Cerebellar nuclear complex (tissue), 1 donor: ENCODE measurements around the gene PPARG.
"Not testable (repeated sequence)": the region's sequence is repeated elsewhere in the genome, so short reads cannot be mapped to it uniquely, and the experiment has no call there.

Experiments used
- DNase-seq, 2 experiments: peaks; one replicate each; lab custom pipeline; 2025; lab: John Stamatoyannopoulos, UW

PPARG gene

DNA sequence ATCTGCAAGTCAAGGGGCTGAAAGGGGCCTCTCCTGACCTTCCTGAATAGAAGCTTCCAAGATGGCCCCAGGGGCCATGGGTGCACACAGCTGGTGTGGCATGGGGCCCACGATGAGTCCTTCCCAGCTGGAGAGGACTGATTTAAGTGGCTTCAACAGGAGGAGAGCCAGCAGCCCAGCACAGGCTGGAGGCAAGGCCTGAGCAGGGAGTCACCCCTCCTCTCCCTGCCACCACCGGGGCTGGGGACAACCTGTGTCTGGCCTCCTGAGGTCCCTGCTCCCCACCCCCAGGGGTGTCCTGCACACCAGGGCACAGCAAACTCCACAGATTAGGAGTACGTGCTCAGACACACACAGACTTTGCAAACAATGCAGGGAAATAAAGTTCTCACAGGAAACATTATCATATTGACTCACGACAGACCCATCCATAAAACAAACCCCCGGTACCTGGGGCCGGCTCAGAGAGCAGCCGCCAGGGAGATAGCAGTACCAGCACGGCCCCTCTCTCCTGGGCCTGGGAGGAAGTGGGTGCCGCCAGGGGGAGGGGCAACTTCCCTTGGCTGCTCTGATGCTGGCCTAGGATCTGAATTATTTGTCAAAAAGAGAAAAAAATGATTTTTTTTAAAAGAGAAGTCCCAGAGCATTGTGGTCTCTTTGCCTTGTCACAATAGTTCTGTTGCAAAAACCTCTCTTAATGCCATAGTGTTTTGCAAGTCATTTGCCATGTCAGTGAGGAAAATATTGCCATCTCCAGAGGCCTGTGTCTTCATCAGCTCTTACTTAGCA is 173.5 kb downstream of the PPARG start:
- no peak for DNase-seq

DNA sequence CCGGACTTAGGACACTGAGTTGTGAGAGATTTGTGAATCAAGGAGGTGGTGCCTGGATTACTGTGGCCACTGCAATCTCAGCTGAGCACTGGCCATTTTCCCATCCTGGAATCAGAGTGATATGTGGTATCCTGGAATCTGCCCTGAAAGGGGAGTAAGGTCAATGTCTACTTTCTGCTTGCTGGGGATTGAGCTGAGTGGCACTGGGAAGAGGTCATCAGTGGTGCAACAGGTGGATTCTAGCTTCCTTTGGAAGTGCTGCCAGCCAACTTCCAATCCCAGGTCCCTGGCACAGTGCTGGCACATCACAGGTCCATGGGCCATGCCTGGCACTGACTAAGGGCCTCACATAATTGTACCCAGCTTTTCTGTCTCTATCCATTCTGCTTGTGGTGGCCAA is 174.8 kb downstream of the PPARG start:
- DNase-seq: no peak

DNA sequence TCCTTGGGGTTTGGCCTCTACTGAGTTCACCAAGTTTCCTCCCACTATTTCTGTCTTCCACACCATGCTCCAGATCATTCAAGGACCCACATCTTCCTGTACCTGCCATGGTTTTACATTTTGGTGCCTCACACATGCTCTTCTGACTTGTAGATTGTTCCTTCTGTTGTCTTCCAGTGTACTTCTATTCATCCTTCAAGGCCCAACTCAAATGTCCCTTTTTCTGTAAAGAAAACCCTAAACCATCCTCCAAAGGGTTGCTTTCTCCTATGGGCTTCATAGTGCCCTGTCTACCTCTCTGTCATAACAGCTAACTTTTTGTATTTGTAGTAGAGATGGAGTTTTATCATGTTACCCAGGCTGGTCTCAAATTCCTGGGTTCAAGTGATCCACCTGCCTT is 175.3 kb downstream of the PPARG start:
- DNase-seq: no peak

- no peak for DNase-seq
Measured at GRCh38 chr3:12465151-12465835, 176.4 kb downstream of the PPARG start.

DNA sequence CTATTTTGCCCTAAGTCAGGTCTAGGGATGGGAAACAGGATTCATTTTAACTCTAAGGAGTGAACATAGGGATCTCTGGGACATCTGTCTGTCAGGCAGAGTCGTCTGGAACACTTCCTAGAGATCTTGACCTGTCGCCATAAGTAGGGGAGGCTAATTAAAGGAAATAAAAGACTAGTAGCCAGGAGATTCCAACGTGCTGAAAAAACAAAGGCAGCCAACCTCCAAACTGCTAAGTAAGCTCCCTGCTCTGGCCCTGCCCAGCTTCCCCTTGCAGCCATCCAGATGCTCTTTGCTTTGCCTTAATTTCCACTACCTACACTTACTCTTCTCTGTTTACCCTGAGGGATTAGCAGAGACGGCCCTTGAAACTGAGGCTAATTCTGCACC is 177.0 kb downstream of the PPARG start:
- no peak for DNase-seq

GRCh38 chr3:12467746-12468145 is 178.9 kb downstream of the PPARG start:
- no peak for DNase-seq

GRCh38 chr3:12468276-12468675 is 179.4 kb downstream of the PPARG start:
- no peak for DNase-seq

DNA sequence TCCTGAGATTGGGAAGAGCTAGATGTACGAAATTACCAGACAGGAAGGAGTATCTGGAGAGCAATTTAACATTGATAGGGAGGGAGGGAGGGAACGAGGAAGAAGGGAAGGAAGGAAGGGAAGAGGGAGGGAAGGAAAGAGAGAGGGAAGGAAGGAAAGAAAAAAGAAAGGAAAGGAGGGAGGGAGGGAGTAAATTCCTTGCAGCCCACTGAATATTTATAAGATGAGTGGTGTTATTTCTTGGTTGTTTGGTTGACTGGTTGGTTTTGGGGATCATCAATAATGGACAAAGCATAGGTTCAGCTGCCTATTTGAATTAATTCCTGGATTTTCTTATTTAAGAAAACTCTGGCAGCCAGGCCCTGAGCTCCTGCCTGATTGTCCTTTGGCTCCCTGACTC is 179.9 kb downstream of the PPARG start:
- DNase-seq: no peak

GRCh38 chr3:12469222-12469621 is 180.4 kb downstream of the PPARG start:
- DNase-seq: not testable (repeated sequence)

DNA sequence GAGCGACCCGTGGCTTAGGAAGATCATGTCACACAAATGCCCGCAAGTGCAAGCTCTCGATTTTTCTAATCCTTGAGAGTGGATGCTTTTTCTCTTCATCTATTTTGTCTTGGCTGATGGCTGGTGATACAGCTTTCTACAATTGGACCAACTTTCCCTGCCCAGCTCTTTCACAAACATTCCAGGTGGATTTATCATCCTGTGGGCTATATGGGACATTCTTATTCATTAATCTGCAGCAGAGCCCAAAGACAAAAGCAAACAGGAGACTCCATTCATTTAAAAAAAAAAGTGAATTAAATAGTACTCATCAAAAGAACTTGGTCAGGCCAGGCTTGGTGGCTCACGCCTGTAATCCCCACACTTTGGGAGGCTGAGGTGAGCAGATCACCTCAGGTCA is 181.2 kb downstream of the PPARG start:
- DNase-seq: no peak

DNA sequence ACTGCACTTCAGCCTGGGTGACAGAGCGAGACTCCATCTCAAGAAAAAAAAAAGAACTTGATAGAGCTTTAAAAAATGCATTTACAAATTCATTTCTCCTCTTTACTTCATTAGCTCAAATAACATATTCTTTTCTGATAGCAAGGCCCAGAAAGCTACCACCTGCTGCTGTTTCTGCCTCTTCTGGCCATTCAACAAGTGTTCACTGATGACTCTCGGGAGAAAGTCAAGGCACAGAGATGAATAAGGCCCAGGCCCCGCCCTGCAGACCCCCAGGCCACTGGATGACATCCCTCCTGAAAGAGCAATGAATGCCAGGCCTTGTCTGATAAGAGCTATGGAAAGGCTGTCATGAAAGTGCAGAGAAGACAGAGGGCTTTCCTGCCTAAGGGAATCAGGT is 181.8 kb downstream of the PPARG start:
- DNase-seq: no peak

DNA sequence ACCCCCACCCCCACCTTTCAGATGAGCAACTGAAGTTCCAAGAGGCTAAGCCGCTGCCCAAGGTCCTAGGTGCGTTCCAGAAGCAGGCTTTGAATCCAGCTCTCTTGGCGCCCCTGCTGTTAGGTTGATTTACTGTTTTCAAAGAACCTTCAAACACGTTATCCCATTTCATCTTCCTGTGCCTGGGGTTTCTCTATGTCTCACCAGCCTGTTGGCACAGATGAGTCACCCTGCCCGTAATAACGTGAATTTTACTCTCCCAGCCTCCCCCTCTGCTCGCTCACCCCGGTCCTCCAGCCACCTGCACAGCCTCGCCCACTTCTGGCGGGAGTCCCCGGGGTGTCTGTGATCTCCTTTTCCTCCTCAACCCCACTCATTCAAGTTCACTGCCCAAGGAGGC is 182.4 kb downstream of the PPARG start:
- DNase-seq: no peak

DNA sequence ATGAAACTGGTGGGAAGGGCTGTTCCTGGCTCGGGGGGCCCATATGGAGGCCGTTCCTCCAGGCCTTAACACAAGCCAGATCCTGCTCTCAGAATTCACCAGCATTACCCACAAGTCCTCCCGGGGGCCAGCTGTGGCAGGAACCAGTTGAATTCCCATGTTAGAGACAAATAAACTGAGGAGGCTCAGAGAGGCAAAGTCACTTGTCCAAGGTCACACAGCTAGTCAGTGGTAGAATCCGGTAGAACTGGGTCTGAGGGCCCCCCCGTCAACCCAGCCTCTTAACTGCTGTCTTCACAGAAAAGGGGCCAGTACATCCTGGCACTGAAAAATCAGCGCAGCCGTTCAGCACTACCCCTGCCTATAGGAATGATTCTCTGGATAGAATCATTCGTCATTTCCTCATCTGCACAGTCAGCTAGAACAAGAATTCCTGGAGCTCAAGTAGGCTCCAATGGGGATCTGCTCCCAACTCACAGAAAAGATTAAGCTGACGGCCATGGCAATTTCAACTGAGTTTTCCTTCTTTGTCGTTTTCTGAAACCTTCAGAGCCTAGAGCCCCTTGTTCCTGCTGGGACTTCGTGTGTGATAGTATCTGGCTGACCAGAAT is 183.2 kb downstream of the PPARG start:
- DNase-seq: no peak

DNA sequence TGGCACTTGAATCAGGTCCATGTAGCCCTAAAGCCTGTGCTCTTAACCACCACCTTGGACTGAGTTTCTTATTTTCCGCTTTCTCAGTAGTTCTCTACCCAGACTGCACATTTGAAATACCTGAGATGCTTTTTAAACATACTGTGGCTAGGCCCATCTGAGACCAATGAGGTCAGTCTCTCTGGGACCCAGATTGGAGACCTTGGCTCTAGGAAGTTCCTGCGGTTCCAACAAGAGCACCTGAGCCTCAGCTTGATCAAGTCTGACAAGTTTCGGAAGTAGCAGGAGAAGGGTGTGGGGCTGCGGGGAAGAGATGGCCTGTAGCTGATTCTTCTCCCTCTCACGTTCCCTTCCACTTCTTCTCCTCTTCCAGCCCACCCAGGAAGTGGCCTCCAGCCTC is 183.9 kb downstream of the PPARG start:
- no peak for DNase-seq

DNA sequence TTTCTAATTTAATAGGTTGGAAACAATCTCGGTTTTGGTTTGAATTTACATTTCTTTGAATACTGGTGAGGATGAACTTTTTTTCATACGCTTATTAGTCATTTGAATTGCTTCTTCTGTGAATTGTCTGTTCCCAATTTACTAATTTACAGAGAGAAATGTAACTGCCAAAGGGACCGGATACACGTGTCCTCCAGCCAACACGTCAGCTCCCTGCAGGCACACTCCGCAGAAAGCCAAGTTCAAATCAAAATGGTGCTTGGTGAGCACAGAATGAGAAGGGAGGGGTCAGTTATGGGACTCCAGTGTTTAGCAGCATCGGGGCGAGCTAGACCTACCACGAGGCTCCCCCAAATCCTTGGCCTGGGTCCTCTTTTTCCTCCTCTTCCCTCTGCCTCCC is 184.6 kb downstream of the PPARG start:
- DNase-seq: no peak

- DNase-seq: no peak
Measured at GRCh38 chr3:12476238-12476897, 187.5 kb downstream of the PPARG start.

DNA sequence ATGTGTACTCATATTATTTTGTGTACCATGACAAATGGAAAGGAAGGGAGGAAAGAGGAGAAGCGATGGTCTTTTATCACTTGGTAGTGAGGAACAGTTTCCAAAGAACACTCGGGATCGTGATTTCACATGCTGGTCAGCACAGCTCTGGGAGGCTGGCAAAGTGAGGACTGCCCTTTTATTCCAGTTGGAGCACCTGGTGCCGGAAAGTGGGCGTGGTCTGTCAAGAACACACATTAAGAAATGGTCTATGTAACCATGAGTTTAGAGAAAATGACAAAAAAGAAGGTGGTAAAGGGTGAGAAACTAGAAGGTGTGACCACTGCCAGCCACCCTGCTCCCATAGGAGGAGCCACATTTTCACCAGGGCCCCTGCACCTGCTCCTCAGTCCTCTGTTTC is 188.4 kb downstream of the PPARG start:
- DNase-seq: no peak

DNA sequence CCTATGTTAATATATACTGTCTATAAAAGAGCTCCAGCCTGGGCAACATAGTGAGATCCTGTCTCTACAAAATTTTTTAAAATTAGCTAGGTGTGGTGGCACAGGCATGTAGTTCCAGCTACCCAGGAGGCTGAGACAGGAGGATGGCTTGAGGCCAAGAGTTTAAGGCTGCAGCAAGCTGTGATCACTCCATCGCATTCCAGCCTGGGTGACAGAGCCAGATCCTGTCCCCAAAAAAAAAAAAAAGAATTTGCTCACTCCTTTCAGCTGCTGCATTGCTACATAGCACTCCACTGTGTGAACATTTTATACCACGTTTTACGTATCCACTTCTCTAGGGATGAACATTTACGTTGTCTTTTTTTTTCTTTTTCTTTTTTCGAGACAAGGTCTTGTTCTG is 189.5 kb downstream of the PPARG start:
- DNase-seq: no peak

DNA sequence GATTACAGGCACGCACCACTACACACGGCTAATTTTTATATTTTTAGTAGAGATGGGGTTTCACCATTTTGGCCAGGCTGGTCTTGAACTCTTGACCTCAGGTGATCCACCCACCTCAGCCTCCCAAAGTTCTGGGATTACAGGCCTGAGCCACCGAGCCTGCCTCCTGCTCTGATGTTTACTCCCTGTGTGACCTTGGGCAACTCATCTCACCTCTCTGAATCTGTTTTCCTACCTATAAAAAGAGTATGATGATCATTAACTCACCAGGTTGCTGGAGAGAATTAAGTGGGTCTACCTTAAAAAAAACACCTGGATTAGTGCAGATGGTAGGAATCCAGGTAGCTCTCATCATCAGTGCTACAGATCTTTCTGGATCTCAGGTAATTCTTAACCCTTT is 190.3 kb downstream of the PPARG start:
- not testable (repeated sequence) for DNase-seq

- DNase-seq: no peak
Measured at GRCh38 chr3:12479919-12480427, 191.1 kb downstream of the PPARG start.

GRCh38 chr3:12483410-12483809 is 194.5 kb downstream of the PPARG start:
- no peak for DNase-seq

- peak in 1 of 2 experiments; percentile 52 for DNase-seq
Measured at GRCh38 chr3:12483872-12484197, 195.0 kb downstream of the PPARG start.
